GM12892 (cell line): ENCODE results near the gene ATRN.

Experiments
- POLR2A ChIP-seq: IDR thresholded peaks from 2 replicates; pipeline ENCODE4 v1.6.1; 2011; ENCODE audit warnings: low read depth, low read length, control low read depth
- POLR2AphosphoS5 ChIP-seq: IDR thresholded peaks from 2 replicates; pipeline ENCODE4 v1.6.1; 2011; ENCODE audit warnings: low read depth, low read length, control low read depth

- TF ChIP-seq POLR2A (no peak), POLR2AphosphoS5 (no peak)
Observed at GRCh38 chr20:3614466-3614865, 143.6 kb downstream of the ATRN start.
